HG03108 (cell line): ENCODE data around the gene ARHGEF12.
A peak's percentile ranks its signal among the peaks of the same experiment; 100 is the strongest.
"Not testable (repeated sequence)": the region's sequence is repeated elsewhere in the genome, so short reads cannot be mapped to it uniquely, and the experiment has no call there.

ENCODE experiments used
- ATAC-seq: cut with Tn5 transposase; IDR thresholded peaks from one replicate; pipeline ENCODE4 v1.9.1; 2021; ENCODE audit warnings: moderate library complexity; ENCODE audit not compliant: unreplicated experiment

The ARHGEF12 gene

GRCh38 chr11:120489799-120490198, 153.6 kb downstream of the ARHGEF12 start:
- no peak for ATAC-seq

GRCh38 chr11:120492486-120492885, 156.3 kb downstream of the ARHGEF12 start:
- ATAC-seq, result no peak

GRCh38 chr11:120494595-120494994, 158.4 kb downstream of the ARHGEF12 start:
- no peak for ATAC-seq

GRCh38 chr11:120499088-120499487, 162.9 kb downstream of the ARHGEF12 start:
- ATAC-seq, result no peak

- ATAC-seq, result no peak
Observed at GRCh38 chr11:120499859-120500258, 163.6 kb downstream of the ARHGEF12 start.

- no peak for ATAC-seq
Observed at GRCh38 chr11:120500414-120501071, 164.3 kb downstream of the ARHGEF12 start.

GRCh38 chr11:120501440-120501839, 165.2 kb downstream of the ARHGEF12 start:
- no peak for ATAC-seq

GRCh38 chr11:120501976-120502755, 166.0 kb downstream of the ARHGEF12 start:
- no peak for ATAC-seq

- not testable (repeated sequence) for ATAC-seq
Observed at GRCh38 chr11:120503529-120503928, 167.3 kb downstream of the ARHGEF12 start.

- ATAC-seq, result no peak
Observed at GRCh38 chr11:120505801-120506425, 169.7 kb downstream of the ARHGEF12 start.

GRCh38 chr11:120509346-120510053, 173.3 kb downstream of the ARHGEF12 start:
- ATAC-seq, result no peak

GRCh38 chr11:120510406-120511115, 174.3 kb downstream of the ARHGEF12 start:
- ATAC-seq, result no peak

- peak; percentile 78 for ATAC-seq
Observed at GRCh38 chr11:120511116-120511819, 175.1 kb downstream of the ARHGEF12 start, which contains the start of gene GRIK4. Gene GRIK4, plus strand, starts transcription at chr11:120511748. Its CDS starts 148,571 bp downstream, at chr11:120660319.

- ATAC-seq, result no peak
Observed at GRCh38 chr11:120511820-120512738, 175.9 kb downstream of the ARHGEF12 start.

GRCh38 chr11:120512739-120513435, 176.7 kb downstream of the ARHGEF12 start:
- no peak for ATAC-seq

GRCh38 chr11:120513436-120514315, 177.5 kb downstream of the ARHGEF12 start:
- no peak for ATAC-seq

- no peak for ATAC-seq
Observed at GRCh38 chr11:120514541-120515121, 178.4 kb downstream of the ARHGEF12 start.
